Stimulated activated CD4-positive, alpha-beta T cell treated with anti-CD3 and anti-CD28 coated beads, Interleukin-1b, Interleukin-23, amount 100 ng/mL, for 24 hours (primary cell): Measurements from ENCODE around the gene MROH7.

ENCODE experiments used
- DNase-seq, 4 experiments: peaks; one replicate each; pipeline ENCODE4 v3.0.0-alpha.2; 2020; ENCODE audit warnings: low read depth in 4 of 4, low spot score in 1 of 4

Gene MROH7

GRCh38 chr1:54649921-54650320 lies 8.3 kb downstream of the MROH7 start:
- DNase-seq, result no peak

- no peak for DNase-seq
Measured at GRCh38 chr1:54650417-54650816, 8.8 kb downstream of the MROH7 start.

GRCh38 chr1:54651608-54652007 lies 10.0 kb downstream of the MROH7 start:
- no peak for DNase-seq

GRCh38 chr1:54652168-54652567 lies 10.6 kb downstream of the MROH7 start:
- no peak for DNase-seq

GRCh38 chr1:54653036-54653435 lies 11.4 kb downstream of the MROH7 start:
- no peak for DNase-seq

- no peak for DNase-seq
Measured at GRCh38 chr1:54658164-54658913, 16.8 kb downstream of the MROH7 start.

- no peak for DNase-seq
Measured at GRCh38 chr1:54663725-54664124, 22.1 kb downstream of the MROH7 start.

GRCh38 chr1:54664364-54664763 lies 22.8 kb downstream of the MROH7 start:
- DNase-seq, result no peak

- no peak for DNase-seq
Measured at GRCh38 chr1:54665852-54666251, 24.3 kb downstream of the MROH7 start.

- DNase-seq, result no peak
Measured at GRCh38 chr1:54666333-54666732, 24.7 kb downstream of the MROH7 start.

- DNase-seq, result no peak
Measured at GRCh38 chr1:54667797-54668196, 26.2 kb downstream of the MROH7 start.

- DNase-seq, result no peak
Measured at GRCh38 chr1:54668567-54668966, 27.0 kb downstream of the MROH7 start.

- DNase-seq, result peak; percentile 35 to 65 (median 52)
Measured at GRCh38 chr1:54671985-54672608, 30.5 kb downstream of the MROH7 start.

- no peak for DNase-seq
Measured at GRCh38 chr1:54678776-54679643, 37.4 kb downstream of the MROH7 start.

GRCh38 chr1:54679706-54680105 lies 38.1 kb downstream of the MROH7 start:
- no peak for DNase-seq

- DNase-seq, result no peak
Measured at GRCh38 chr1:54680387-54680786, 38.8 kb downstream of the MROH7 start.

- no peak for DNase-seq
Measured at GRCh38 chr1:54681358-54681757, 39.8 kb downstream of the MROH7 start.

- no peak for DNase-seq
Measured at GRCh38 chr1:54683453-54683852, 41.9 kb downstream of the MROH7 start.

GRCh38 chr1:54685335-54685905 lies 43.8 kb downstream of the MROH7 start:
- DNase-seq, result no peak

- DNase-seq, result no peak
Measured at GRCh38 chr1:54686155-54686554, 44.6 kb downstream of the MROH7 start.

- DNase-seq, result no peak
Measured at GRCh38 chr1:54694771-54695170, 53.2 kb downstream of the MROH7 start.

- no peak for DNase-seq
Measured at GRCh38 chr1:54695221-54695620, 53.6 kb downstream of the MROH7 start.
